ENCODE data around the gene SAFB2.

The SAFB2 gene

GRCh38 chr19:5631567-5632240 is 9.1 kb upstream of the SAFB2 start:
- peaks cover 33% of the 10 kb centered on the region for H3K4me1 ChIP-seq (ENCODE audit: control insufficient read depth, low read length)
- H3K9me2 ChIP-seq (replicated peaks; ENCODE audit: control insufficient read depth, low read length) = no peaks in the 10 kb centered on the region
- H3K79me2 ChIP-seq (ENCODE audit: control insufficient read depth, low read length) = peaks cover 100% of the 10 kb centered on the region
- H3K36me3 ChIP-seq (ENCODE audit: control insufficient read depth, low read length) = peaks cover 96% of the 10 kb centered on the region
- H3K4me3 ChIP-seq (ENCODE audit: low read length) = no peak overlapping the region
- H3K27me3 ChIP-seq (ENCODE audit: control insufficient read depth, low read length) = no peaks in the 10 kb centered on the region
- no peaks in the 10 kb centered on the region for H3K9me3 ChIP-seq (ENCODE audit: control insufficient read depth, insufficient read depth, low read length)
- H3F3A ChIP-seq (ENCODE audit: control insufficient read depth, insufficient read depth) = peaks cover 6% of the 10 kb centered on the region; the same call in 1 of the 2 replicates
- H3K4me2 ChIP-seq (ENCODE audit: low read length) = no peak overlapping the region
- H4K20me1 ChIP-seq (ENCODE audit: control insufficient read depth, insufficient read depth, low read depth, low read length) = peaks cover 71% of the 10 kb centered on the region
- H3K27ac ChIP-seq (ENCODE audit: low read depth, low read length) = no peak overlapping the region
- TF ChIP-seq CTCF (IDR thresholded peaks at IDR 0.05; ENCODE audit: low read depth, low read length, poor library complexity, severe bottlenecking) (no peak), EZH2phosphoT487 (IDR thresholded peaks at IDR 0.05; ENCODE audit: borderline replicate concordance, low read length) (no peak)

- Histone ChIP-seq H3K4me3 (ENCODE audit: low read length) (no peak overlapping the region), H3K27me3 (ENCODE audit: control insufficient read depth, low read length) (no peaks in the 10 kb centered on the region), H3K9me2 (replicated peaks; ENCODE audit: control insufficient read depth, low read length) (no peaks in the 10 kb centered on the region), H4K20me1 (ENCODE audit: control insufficient read depth, insufficient read depth, low read depth, low read length) (peaks cover 71% of the 10 kb centered on the region), H3K36me3 (ENCODE audit: control insufficient read depth, low read length) (peaks cover 96% of the 10 kb centered on the region), H3K4me2 (ENCODE audit: low read length) (peak overlapping the region; percentile 5; the same call in 1 of the 2 replicates), H3K4me1 (ENCODE audit: control insufficient read depth, low read length) (peaks cover 56% of the 10 kb centered on the region), H3K9me3 (ENCODE audit: control insufficient read depth, insufficient read depth, low read length) (no peaks in the 10 kb centered on the region), H3K27ac (ENCODE audit: low read depth, low read length) (no peak overlapping the region), H3K79me2 (ENCODE audit: control insufficient read depth, low read length) (peaks cover 100% of the 10 kb centered on the region), H3F3A (ENCODE audit: control insufficient read depth, insufficient read depth) (peaks cover 2% of the 10 kb centered on the region; the same call in 1 of the 2 replicates)
- TF ChIP-seq CTCF (IDR thresholded peaks at IDR 0.05; ENCODE audit: low read depth, low read length, poor library complexity, severe bottlenecking) = no peak
- TF ChIP-seq EZH2phosphoT487 (IDR thresholded peaks at IDR 0.05; ENCODE audit: borderline replicate concordance, low read length) = no peak
Measured at GRCh38 chr19:5628919-5629481, 6.4 kb upstream of the SAFB2 start.

GRCh38 chr19:5628461-5628860 is 5.9 kb upstream of the SAFB2 start:
- Histone ChIP-seq H3K27me3 (ENCODE audit: control insufficient read depth, low read length) (no peaks in the 10 kb centered on the region; the same call in 1 of the 2 replicates), H3K4me1 (ENCODE audit: control insufficient read depth, low read length) (peaks cover 56% of the 10 kb centered on the region), H3K27ac (ENCODE audit: low read depth, low read length) (no peak overlapping the region), H3K79me2 (ENCODE audit: control insufficient read depth, low read length) (peaks cover 100% of the 10 kb centered on the region), H3K36me3 (ENCODE audit: control insufficient read depth, low read length) (peaks cover 97% of the 10 kb centered on the region), H3F3A (ENCODE audit: control insufficient read depth, insufficient read depth) (peaks cover 2% of the 10 kb centered on the region; the same call in 1 of the 2 replicates), H3K4me3 (ENCODE audit: low read length) (no peak overlapping the region), H3K9me3 (ENCODE audit: control insufficient read depth, insufficient read depth, low read length) (no peaks in the 10 kb centered on the region), H4K20me1 (ENCODE audit: control insufficient read depth, insufficient read depth, low read depth, low read length) (peaks cover 68% of the 10 kb centered on the region), H3K4me2 (ENCODE audit: low read length) (0 out of 2 replicates have a peak overlapping the region, but pooled peaks have one; percentile 78), H3K9me2 (replicated peaks; ENCODE audit: control insufficient read depth, low read length) (no peaks in the 10 kb centered on the region)
- TF ChIP-seq CTCF (IDR thresholded peaks at IDR 0.05; ENCODE audit: low read depth, low read length, poor library complexity, severe bottlenecking) = no peak
- no peak for TF ChIP-seq EZH2phosphoT487 (IDR thresholded peaks at IDR 0.05; ENCODE audit: borderline replicate concordance, low read length)
